ENCODE data around the gene CMTR1.

Gene CMTR1

DNA sequence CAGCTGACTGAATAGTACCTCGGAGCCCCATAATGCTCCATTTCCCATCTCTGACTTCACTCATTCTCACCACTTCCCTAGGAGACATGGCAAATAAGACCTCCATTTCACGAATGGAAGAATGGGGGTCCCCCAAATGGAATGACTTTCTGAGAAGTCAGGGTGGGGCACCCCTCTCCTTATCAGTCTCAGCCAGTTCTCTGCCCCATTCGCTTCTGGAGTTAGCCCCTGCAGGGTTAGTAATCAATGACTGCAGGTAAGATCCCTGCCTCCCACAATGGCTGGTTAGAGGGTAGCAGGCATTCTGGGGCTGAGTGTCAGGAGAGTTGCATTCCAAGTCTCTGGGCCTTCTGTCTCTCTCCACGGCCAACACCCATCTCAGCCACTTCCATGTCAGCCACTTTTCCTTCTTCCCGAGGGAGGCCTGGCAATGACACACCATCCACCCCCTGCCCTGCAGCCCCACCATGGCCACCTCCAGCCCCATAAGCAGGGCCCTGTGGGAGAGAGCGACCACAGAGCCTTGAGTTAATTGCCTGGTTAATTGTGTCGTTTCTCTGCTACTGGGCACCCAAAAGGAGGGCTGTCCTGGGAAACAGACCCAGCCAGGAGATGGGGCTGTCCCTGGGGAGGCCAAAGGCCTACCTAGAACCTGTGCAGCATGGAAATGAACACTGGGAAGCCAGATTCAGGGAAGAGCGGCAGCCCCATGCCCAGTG, 53.3 kb downstream of the CMTR1 start:
- no peak for DNase-seq (ENCODE audit: low read depth)
- H3K4me3 ChIP-seq (replicated peaks; ENCODE audit: low read depth, low read length) = no peak overlapping the region
- TF ChIP-seq, protein P1, sequence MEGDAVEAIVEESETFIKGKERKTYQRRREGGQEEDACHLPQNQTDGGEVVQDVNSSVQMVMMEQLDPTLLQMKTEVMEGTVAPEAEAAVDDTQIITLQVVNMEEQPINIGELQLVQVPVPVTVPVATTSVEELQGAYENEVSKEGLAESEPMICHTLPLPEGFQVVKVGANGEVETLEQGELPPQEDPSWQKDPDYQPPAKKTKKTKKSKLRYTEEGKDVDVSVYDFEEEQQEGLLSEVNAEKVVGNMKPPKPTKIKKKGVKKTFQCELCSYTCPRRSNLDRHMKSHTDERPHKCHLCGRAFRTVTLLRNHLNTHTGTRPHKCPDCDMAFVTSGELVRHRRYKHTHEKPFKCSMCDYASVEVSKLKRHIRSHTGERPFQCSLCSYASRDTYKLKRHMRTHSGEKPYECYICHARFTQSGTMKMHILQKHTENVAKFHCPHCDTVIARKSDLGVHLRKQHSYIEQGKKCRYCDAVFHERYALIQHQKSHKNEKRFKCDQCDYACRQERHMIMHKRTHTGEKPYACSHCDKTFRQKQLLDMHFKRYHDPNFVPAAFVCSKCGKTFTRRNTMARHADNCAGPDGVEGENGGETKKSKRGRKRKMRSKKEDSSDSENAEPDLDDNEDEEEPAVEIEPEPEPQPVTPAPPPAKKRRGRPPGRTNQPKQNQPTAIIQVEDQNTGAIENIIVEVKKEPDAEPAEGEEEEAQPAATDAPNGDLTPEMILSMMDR (IDR thresholded peaks at IDR 0.05; ENCODE audit: low read length, missing control alignments) = no peak

DNA sequence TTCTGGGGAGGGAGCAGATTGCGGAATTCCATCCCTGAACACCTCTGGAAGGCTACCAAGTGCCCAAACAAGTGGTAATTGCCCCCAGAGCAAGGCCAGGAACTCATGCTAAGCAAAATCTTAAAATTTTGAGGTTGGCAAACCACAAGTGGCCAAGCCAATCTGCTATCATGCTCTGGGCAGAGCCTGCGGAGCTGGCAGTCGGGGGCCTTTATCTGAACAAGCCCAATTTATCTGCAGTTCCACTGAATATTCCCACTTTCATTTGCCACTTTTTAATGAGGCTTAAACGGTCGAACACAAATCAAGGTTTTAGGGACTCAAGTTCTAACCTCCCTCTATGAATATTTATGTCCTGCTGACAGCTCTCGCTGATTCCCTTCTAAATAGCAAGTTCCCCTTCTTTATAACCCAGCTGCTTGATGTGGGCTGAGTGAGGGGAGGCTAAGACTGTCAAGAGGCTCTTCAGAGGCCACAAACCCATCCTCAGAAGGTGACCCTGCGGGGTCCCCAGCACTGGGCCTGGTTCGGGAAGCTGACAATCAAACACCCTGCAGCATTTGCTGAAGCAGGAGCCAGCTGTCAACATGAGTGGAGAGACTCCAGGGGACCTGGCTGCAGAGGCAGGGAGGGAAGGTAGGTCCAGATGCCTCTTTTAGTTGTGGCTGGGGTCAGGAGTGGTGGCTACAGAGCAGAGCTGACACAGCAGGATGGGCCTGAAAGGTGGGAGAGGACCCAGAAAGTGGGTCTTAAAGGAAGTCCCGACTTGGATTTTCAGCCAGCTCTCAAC, 54.8 kb downstream of the CMTR1 start:
- no peak for DNase-seq (ENCODE audit: low read depth)
- H3K4me3 ChIP-seq (replicated peaks; ENCODE audit: low read depth, low read length) = no peak overlapping the region
- TF ChIP-seq, protein P1 (IDR thresholded peaks at IDR 0.05; ENCODE audit: low read length, missing control alignments) = no peak

DNA sequence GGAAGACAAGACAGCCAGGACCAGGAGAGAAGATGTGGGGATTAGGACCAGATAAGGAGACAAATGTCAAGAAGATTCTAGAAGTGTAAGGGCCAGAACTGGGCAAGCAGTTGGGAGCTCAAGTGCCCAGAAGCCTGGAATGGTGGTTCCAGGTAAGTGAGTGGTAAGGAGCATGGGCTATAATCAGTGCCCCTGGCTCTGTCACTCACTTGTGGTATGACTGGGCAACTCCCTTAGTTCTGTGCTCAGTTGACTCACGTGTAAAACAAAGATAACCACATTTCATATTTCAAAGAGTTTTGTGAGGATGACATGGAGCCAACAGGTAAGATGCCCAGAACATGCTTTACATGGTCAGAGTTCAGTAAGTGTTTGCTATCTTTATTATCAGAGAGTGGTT, 55.5 kb downstream of the CMTR1 start:
- TF ChIP-seq, protein P1 (IDR thresholded peaks at IDR 0.05; ENCODE audit: low read length, missing control alignments) = no peak
- no peak overlapping the region for H3K4me3 ChIP-seq (replicated peaks; ENCODE audit: low read depth, low read length)
- no peak for DNase-seq (ENCODE audit: low read depth)

DNA sequence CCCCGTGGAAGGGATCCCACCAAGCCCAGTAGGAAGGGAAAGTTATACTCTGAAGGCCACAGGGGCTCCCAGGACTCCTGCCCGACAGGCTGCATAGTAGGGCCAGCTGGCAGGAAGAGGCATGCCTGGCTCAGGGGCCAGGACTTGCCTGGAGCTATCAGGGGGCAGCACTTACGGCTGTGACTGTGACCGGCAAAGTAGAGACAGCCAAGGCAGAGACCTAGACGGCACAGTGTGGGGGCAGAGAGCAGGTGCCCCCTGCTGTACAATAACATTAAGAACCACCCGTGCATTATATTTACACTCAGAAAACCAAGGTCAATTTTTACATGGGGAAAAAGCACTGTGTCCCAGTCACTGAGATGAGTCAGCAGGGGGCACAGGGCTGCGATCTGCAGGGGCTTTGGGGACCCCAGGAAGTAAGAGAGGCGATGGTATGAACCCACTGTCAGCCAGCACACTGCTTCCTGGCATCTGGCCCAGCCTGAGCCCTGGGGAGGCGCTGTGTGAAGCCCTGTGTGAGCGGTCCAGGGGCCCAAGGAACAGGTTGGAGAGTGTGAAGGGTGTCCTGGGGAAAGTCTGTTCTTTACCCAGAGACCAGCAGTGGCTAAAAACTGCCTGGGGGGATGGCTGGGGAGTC, 56.8 kb downstream of the CMTR1 start:
- H3K4me3 ChIP-seq (replicated peaks; ENCODE audit: low read depth, low read length) = no peak overlapping the region
- TF ChIP-seq, protein P1 (IDR thresholded peaks at IDR 0.05; ENCODE audit: low read length, missing control alignments) = peak; percentile 12
- no peak for DNase-seq (ENCODE audit: low read depth)

DNA sequence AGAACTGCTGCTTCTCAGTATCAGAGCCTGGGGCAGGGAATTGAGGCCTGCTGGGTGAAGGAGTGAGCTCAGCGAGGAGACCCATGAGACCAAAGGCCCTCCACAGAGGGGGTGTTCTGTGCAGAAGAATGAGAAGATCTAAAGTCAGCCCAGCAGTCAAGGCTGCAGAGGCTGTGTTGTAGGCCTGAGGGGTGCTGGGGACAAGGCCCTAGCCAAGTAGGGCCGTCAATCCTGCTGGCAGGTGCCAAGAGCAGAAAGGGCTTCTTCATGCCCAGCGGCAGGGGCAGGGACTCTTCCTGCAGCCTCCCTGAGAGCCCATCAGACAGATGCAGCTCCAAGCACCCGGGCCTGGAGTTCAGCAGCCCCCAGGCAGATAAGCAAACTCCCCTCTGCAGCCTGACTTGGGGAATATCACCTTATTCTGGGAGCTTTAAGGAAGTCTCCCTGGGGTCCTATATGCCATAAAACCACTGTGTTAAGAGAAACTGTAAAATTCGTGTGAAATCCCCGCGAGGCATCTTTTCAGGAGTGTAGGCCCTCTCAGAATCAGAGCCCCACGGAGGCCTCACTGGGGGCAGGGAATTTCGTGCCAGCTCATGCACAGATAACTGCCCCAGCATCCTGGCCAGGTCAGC, 57.6 kb downstream of the CMTR1 start:
- no peak for DNase-seq (ENCODE audit: low read depth)
- no peak overlapping the region for H3K4me3 ChIP-seq (replicated peaks; ENCODE audit: low read depth, low read length)
- TF ChIP-seq, protein P1 (IDR thresholded peaks at IDR 0.05; ENCODE audit: low read length, missing control alignments) = no peak

DNA sequence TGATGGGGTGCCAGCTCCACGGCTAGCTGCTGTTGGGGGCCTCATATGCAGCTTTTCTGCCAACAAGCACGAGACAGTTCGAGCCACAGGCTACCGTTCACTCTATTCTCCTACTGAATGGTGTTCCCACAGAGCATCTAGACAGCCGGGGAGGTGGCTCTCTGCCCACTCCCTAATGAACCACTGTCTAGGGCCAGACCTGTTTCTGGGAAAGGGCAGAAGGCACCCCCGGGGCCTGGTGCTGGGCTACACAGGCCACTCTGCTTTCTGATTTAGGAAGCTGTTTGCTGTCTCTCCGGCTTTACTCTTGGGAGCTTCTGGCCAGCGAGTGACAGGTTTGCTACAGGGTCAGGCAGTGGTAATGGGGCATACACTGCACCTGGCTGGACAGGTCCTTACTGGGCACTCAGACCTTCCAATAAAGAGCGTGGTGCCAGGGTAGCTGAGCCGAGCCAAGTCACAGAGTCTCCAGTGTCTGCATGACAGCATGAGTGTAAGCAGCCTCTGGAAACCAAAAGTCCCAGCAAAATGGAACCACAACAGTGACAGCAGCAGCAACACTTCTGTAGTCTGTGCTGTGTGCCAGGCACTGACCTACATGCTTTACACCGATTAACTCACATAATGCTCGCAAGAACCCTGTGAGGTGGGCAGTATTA, 58.3 kb downstream of the CMTR1 start:
- TF ChIP-seq, protein P1 (IDR thresholded peaks at IDR 0.05; ENCODE audit: low read length, missing control alignments) = no peak
- no peak overlapping the region for H3K4me3 ChIP-seq (replicated peaks; ENCODE audit: low read depth, low read length)
- no peak for DNase-seq (ENCODE audit: low read depth)
